Vagina (tissue), 2 donors: ENCODE results near the gene KDM6A.

Source experiments
- POLR2A ChIP-seq, 2 donors: fragments of 450-650 bp; IDR thresholded peaks; one replicate each; pipeline ENCODE4 v1.6.1; 2017; ENCODE audit warnings: antibody characterized with exemption in 2 of 2, mild to moderate bottlenecking in 2 of 2, moderate library complexity in 2 of 2
- POLR2AphosphoS5 ChIP-seq, 2 donors: sonication (generic); formaldehyde crosslinking; IDR thresholded peaks; one replicate each; pipeline ENCODE4 v1.9.0; 2017; ENCODE audit warnings: antibody characterized with exemption in 2 of 2, mild to moderate bottlenecking in 2 of 2, low read depth in 1 of 2; ENCODE audit not compliant: insufficient read depth in 1 of 2
- TF ChIP-seq, protein P1 (sequence below), 3 experiments: fragments of 450-650 bp in 2 of 3; fragments of 200-600 bp in 1 of 3; sonication (generic) in 1 of 3; IDR thresholded peaks; one replicate each; pipeline ENCODE4 v1.5.1; 2017 to 2019; ENCODE audit warnings: antibody characterized with exemption in 3 of 3, mild to moderate bottlenecking in 2 of 3, moderate library complexity in 2 of 3

DNA sequence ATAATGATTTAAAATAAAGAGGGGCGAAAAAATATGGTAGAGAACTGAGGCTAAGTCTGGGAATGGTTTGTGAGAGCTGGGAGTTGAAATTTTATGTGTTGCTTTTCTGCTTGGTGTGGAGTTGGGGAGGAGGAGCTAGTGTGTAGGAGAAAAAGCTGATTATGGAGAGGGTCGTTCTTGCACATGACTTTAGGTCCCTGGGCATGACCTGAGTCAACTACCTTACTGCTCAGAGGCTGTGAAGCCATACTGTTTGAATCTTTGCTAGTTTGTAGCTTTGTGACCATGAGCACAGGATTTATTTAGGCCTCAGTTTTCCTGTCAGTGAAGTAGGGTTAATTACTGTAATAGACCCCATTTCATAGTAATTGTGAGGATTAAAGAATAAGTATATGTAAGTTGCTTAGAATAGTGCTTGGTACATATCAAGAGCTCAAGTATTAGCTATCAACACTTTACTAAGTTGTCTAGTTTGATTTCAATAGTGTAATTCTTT is 78.6 kb downstream of the KDM6A start:
- TF ChIP-seq, protein P1, sequence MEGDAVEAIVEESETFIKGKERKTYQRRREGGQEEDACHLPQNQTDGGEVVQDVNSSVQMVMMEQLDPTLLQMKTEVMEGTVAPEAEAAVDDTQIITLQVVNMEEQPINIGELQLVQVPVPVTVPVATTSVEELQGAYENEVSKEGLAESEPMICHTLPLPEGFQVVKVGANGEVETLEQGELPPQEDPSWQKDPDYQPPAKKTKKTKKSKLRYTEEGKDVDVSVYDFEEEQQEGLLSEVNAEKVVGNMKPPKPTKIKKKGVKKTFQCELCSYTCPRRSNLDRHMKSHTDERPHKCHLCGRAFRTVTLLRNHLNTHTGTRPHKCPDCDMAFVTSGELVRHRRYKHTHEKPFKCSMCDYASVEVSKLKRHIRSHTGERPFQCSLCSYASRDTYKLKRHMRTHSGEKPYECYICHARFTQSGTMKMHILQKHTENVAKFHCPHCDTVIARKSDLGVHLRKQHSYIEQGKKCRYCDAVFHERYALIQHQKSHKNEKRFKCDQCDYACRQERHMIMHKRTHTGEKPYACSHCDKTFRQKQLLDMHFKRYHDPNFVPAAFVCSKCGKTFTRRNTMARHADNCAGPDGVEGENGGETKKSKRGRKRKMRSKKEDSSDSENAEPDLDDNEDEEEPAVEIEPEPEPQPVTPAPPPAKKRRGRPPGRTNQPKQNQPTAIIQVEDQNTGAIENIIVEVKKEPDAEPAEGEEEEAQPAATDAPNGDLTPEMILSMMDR (IDR thresholded peaks at IDR 0.05): no peak
- TF ChIP-seq POLR2A (IDR thresholded peaks at IDR 0.05) (no peak), POLR2AphosphoS5 (IDR thresholded peaks at IDR 0.05; ENCODE audit: insufficient read depth in 1 of 2, low read depth in 1 of 2) (no peak)
